GM12878 (cell line): ENCODE results near the gene NOC4L. TPM values are rescaled to one million over a fixed set of nuclear protein-coding genes. Genes with fewer than 3 reads are reported as not detected.

ENCODE experiments used
- ATAC-seq: fragments of 200-7000 bp; cut with Tn5 transposase; 3 replicates; pipeline ENCODE4 v1.9.1; 2020; ENCODE audit warnings: mild to moderate bottlenecking, moderate library complexity
- BruUV-seq: library from RNA; stranded (reverse); fragments of 400-500 nt; replicated peaks from 2 replicates; lab custom pipeline; 2021; lab: Mats Ljungman, UMichigan
- CTCF ChIA-PET: fragments of 300-600 bp; sonication (Branson Sonifier 250); formaldehyde crosslinking; extraction: SDS; loops from one replicate; lab custom pipeline; 2021; ENCODE audit warnings: inconsistent platforms; lab: Yijun Ruan, JAX
- POLR2A ChIA-PET: fragments of 350-600 bp; formaldehyde crosslinking; extraction: SDS; loops from one replicate; lab custom pipeline; 2021; ENCODE audit warnings: inconsistent platforms; lab: Charles Lee
- RAD21 ChIA-PET: fragments of 300-600 bp; sonication (Branson Sonifier 250); formaldehyde crosslinking; loops from one replicate; lab custom pipeline; 2023; ENCODE audit warnings: antibody characterized with exemption; ENCODE audit not compliant: unreplicated experiment; lab: Charles Lee
- SMC1A ChIA-PET: fragments of 300-600 bp; sonication (Branson Sonifier 250); formaldehyde crosslinking; loops from one replicate; lab custom pipeline; 2023; ENCODE audit not compliant: unreplicated experiment, uncharacterized antibody; lab: Charles Lee
- DNase-seq: peaks from one replicate; pipeline ENCODE4 v3.0.0-alpha.2; 2011; ENCODE audit warnings: low read depth, low spot score
- FAIRE-seq: peaks from 3 replicates; lab custom pipeline; 2011; peaks lifted over from hg19 to GRCh38; lab: Jason Lieb, UNC
- H2AFZ ChIP-seq: 2 replicates; pipeline ENCODE4 v1.6.0; 2011; ENCODE audit warnings: low read depth, low read length, control low read depth; ENCODE audit not compliant: control insufficient read depth
- H3K27ac ChIP-seq: 2 replicates; pipeline ENCODE4 v1.5.1; 2011; ENCODE audit warnings: control low read depth; ENCODE audit not compliant: control insufficient read depth, insufficient read depth
- H3K27me3 ChIP-seq, 2 experiments: replicated peaks in 1 of 2; 2 replicates each; pipeline versions ENCODE4 v1.6.0 to v1.6.1; 2011; ENCODE audit warnings: low read length in 1 of 2; ENCODE audit not compliant: control insufficient read depth in 2 of 2, insufficient read depth in 2 of 2
- H3K36me3 ChIP-seq, 2 experiments: 2 replicates each; pipeline ENCODE4 v1.5.1; 2011; ENCODE audit warnings: low read length in 1 of 2; ENCODE audit not compliant: control insufficient read depth in 2 of 2, insufficient read depth in 2 of 2
- H3K4me1 ChIP-seq: 2 replicates; pipeline ENCODE4 v1.6.1; 2011; ENCODE audit warnings: mild to moderate bottlenecking, low read length, moderate library complexity, mixed read lengths; ENCODE audit not compliant: control insufficient read depth, insufficient read depth
- H3K4me2 ChIP-seq: 2 replicates; pipeline ENCODE4 v1.6.0; 2011; ENCODE audit warnings: control low read depth; ENCODE audit not compliant: control insufficient read depth, insufficient read depth
- H3K4me3 ChIP-seq: fragments of 200-600 bp; sonication (generic); 2 replicates; pipeline ENCODE4 v1.5.1; 2016
- H3K79me2 ChIP-seq: 2 replicates; pipeline ENCODE4 v1.6.0; 2011; ENCODE audit warnings: low read length; ENCODE audit not compliant: control insufficient read depth, insufficient read depth
- H3K9ac ChIP-seq: 2 replicates; pipeline ENCODE4 v1.8.0; 2011; ENCODE audit warnings: low read length, control low read depth, mixed read lengths; ENCODE audit not compliant: control insufficient read depth, insufficient read depth
- H3K9me3 ChIP-seq: replicated peaks from 3 replicates; pipeline ENCODE4 v1.5.1; 2011; ENCODE audit warnings: mild to moderate bottlenecking, low read length; ENCODE audit not compliant: control insufficient read depth, insufficient read depth
- H4K20me1 ChIP-seq: 2 replicates; pipeline ENCODE4 v1.6.0; 2011; ENCODE audit not compliant: control insufficient read depth, insufficient read depth
- BACH1 ChIP-seq: fragments of 450-650 bp; IDR thresholded peaks from 2 replicates; pipeline ENCODE4 v1.6.1; 2017; ENCODE audit warnings: mild to moderate bottlenecking, borderline replicate concordance
- BCL3 ChIP-seq: IDR thresholded peaks from 2 replicates; pipeline ENCODE4 v1.6.1; 2011; ENCODE audit warnings: borderline replicate concordance, low read depth, mild to moderate bottlenecking, moderate library complexity, low read length; ENCODE audit not compliant: insufficient read depth, poor library complexity, severe bottlenecking
- BHLHE40 ChIP-seq, 2 experiments: fragments of 450-650 bp in 1 of 2; IDR thresholded peaks; 2 replicates each; pipeline ENCODE4 v1.6.1; 2011 to 2017; ENCODE audit warnings: low read depth in 2 of 2, borderline replicate concordance in 1 of 2, improper control_type of control experiment in 1 of 2, low read length in 1 of 2, mild to moderate bottlenecking in 1 of 2
- E2F8 ChIP-seq: fragments of 450-650 bp; IDR thresholded peaks from 2 replicates; pipeline ENCODE4 v1.6.1; 2018; ENCODE audit warnings: mild to moderate bottlenecking, low read depth, moderate library complexity; ENCODE audit not compliant: partially characterized antibody
- HCFC1 ChIP-seq: fragments of 150-350 bp; IDR thresholded peaks from 2 replicates; pipeline ENCODE4 v1.6.1; 2014; ENCODE audit warnings: low read length
- KAT2A ChIP-seq: conservative IDR thresholded peaks from 2 replicates; pipeline ENCODE4 v1.6.1; 2011; ENCODE audit warnings: low read depth, low read length; ENCODE audit not compliant: control insufficient read depth
- NFXL1 ChIP-seq: fragments of 450-650 bp; IDR thresholded peaks from 2 replicates; pipeline ENCODE4 v1.6.1; 2017; ENCODE audit warnings: antibody characterized with exemption, mild to moderate bottlenecking, borderline replicate concordance
- RELA ChIP-seq: fragments of 450-650 bp; IDR thresholded peaks from 2 replicates; pipeline ENCODE4 v1.8.0; 2014; ENCODE audit warnings: borderline replicate concordance; ENCODE audit not compliant: partially characterized antibody
- RELB ChIP-seq: fragments of 450-650 bp; IDR thresholded peaks from 2 replicates; pipeline ENCODE4 v1.6.1; 2017; ENCODE audit warnings: low read depth, mild to moderate bottlenecking, moderate library complexity
- TBL1XR1 ChIP-seq: IDR thresholded peaks from 2 replicates; pipeline ENCODE4 v1.6.1; 2012; ENCODE audit warnings: low read depth, low read length, improper control_type of control experiment
- TCF3 ChIP-seq: IDR thresholded peaks from 2 replicates; pipeline ENCODE4 v1.6.1; 2012; ENCODE audit warnings: low read depth, mild to moderate bottlenecking, low read length, borderline replicate concordance; ENCODE audit not compliant: insufficient read depth
- WGBS: methylation state at CpG from one replicate; pipeline ENCODE4 v1.1.6; 2016; ENCODE audit warnings: low lambda C conversion rate; ENCODE audit not compliant: insufficient replicate concordance, insufficient coverage; ENCODE audit errors: missing lambda C conversion rate; 5-methylcytosine and 5-hydroxymethylcytosine counted together
- in situ Hi-C: fragments of 300-500 bp; cut with MboI; formaldehyde crosslinking; loops from 9 replicates; pipeline ENCODE4 v1.14.3; 2018; ENCODE audit warnings: mixed read lengths
- intact Hi-C: fragments of 100-400 bp; cut with micrococcal nuclease; formaldehyde crosslinking; loops from one replicate; pipeline ENCODE4 v1.14.2; 2022; ENCODE audit not compliant: unreplicated experiment
- polyA plus RNA-seq, 11 experiments: library from polyadenylated mRNA; depleted of rRNA in 4 of 11; unstranded in 6 of 11; stranded (reverse) in 5 of 11; fragments of >200 nt; fragmentation: Nextera tagmentation in 4 of 11; fragmentation: Illumina TruSeq in 1 of 11; extraction: Ambion mirVana in 4 of 11; extraction: Trizol in 1 of 11; gene quantifications; 1 replicate in 1 of 11; 2 replicates in 10 of 11; pipeline versions ENCODE4 v1.2.1 to v1.2.3, GENCODE V29; 2011 to 2016; ENCODE audit warnings: inconsistent platforms in 2 of 11, missing spikeins in 2 of 11, low read depth in 1 of 11
- total RNA-seq, 4 experiments: library from RNA; depleted of rRNA in 3 of 4; stranded (reverse); fragments of >200 nt in 3 of 4; fragmentation: Illumina TruSeq in 1 of 4; extraction: Trizol in 1 of 4; gene quantifications; 2 replicates each; pipeline versions ENCODE4 v1.2.1 to v1.2.3, GENCODE V29; 2013 to 2021
- TF ChIP-seq, protein P1 (sequence below): fragments of 450-650 bp; IDR thresholded peaks from 2 replicates; pipeline ENCODE4 v1.6.1; 2014; ENCODE audit warnings: mild to moderate bottlenecking

The NOC4L gene
- total and polyA plus RNA-seq, 10 of the 15 experiments (the other 5 are each of a cell fraction or from before 2014, with no cell fraction given) = 0.72 to 68.2 (median 15.2) TPM

DNA sequence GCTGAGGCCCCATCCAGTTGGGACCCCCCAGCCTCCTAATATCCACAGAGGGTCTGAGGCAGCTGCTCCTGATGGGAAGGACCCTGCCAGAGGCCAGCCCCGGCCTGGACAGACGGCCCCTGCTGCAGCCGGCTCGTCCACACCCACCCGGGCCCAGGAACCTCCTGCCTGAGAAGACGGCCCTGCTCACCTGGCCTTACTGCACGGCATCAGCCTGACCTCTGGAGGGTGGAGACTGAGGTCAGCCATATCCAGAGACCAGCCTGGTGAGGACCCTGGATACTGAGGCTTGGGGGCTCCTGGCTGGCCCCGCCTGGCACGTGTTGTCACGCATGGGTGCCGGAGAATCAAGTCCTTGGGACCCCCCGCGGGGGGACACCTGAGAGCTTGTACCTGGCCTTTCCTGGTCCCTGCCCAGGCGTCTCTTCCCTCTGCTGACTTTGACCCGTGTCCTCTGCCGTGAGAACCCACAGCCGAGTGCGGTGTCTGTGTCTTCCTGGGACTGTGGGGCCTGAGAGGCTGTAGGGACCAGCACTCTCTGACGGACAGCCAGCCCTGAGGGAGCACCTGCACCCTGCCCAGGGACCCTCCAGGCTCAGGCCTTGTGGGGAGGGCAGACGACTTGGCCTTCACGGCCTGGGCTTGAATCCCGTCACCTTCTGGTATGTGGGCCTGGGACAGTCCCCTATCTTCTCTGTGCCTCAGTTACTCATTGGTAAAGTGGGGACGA, 57.3 kb downstream of the NOC4L start:
- POLR2A ChIA-PET = no interaction called here
- Histone ChIP-seq H3K27me3 (peaks cover 0 to 5% of the 10 kb centered on the region in 2 experiments; a peak in 3 of 4 replicates), H3K27ac (no peak overlapping the region), H3K36me3 (no peaks in the 10 kb centered on the region), H3K4me1 (no peaks in the 10 kb centered on the region), H4K20me1 (no peaks in the 10 kb centered on the region), H3K4me2 (no peak overlapping the region), H3K9ac (no peak overlapping the region), H3K9me3 (no peaks in the 10 kb centered on the region), H3K4me3 (no peak overlapping the region), H3K79me2 (no peaks in the 10 kb centered on the region), H2AFZ (no peak overlapping the region)
- ATAC-seq (no peak), DNase-seq (no peak), FAIRE-seq (no peak)
- CTCF ChIA-PET = no interaction called here
- in situ Hi-C loops (no loop called here), intact Hi-C loops (no loop called here)
- no TSS peak for BruUV-seq
- SMC1A ChIA-PET = no interaction called here
- TF ChIP-seq BCL3 (no peak), KAT2A (no peak), RELA (no peak), RELB (no peak), NFXL1 (no peak), TBL1XR1 (no peak), HCFC1 (no peak), BACH1 (no peak), TCF3 (no peak), BHLHE40 (IDR thresholded peaks at IDR 0.05; ENCODE audit: borderline replicate concordance in 1 of 2, low read depth in 2 of 2, low read length in 1 of 2) (no peak), E2F8 (no peak)
- TF ChIP-seq, protein P1, sequence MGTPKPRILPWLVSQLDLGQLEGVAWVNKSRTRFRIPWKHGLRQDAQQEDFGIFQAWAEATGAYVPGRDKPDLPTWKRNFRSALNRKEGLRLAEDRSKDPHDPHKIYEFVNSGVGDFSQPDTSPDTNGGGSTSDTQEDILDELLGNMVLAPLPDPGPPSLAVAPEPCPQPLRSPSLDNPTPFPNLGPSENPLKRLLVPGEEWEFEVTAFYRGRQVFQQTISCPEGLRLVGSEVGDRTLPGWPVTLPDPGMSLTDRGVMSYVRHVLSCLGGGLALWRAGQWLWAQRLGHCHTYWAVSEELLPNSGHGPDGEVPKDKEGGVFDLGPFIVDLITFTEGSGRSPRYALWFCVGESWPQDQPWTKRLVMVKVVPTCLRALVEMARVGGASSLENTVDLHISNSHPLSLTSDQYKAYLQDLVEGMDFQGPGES = no peak
- WGBS = 44% methylated on average over 23 of the region's 23 CpGs
- RAD21 ChIA-PET = no interaction called here
